ENCODE data around the gene STX11. TPM values are rescaled to one million over a fixed set of nuclear protein-coding genes. Genes with fewer than 3 reads are reported as not detected.

Gene STX11
- total and polyA plus RNA-seq, 10 of the 15 experiments (the other 5 are each of a cell fraction or from before 2014, with no cell fraction given), result 0.66 to 38.1 (median 19.8) TPM

- TF ChIP-seq ZNF622 (IDR thresholded peaks at IDR 0.05) (no peak), NFYA (IDR thresholded peaks at IDR 0.05; ENCODE audit: borderline replicate concordance, low read depth, low read length) (no peak), TBL1XR1 (IDR thresholded peaks at IDR 0.05; ENCODE audit: low read depth, low read length) (no peak), TCF12 (IDR thresholded peaks at IDR 0.05; ENCODE audit: low read depth, low read length) (no peak), MYC (IDR thresholded peaks at IDR 0.05; ENCODE audit: insufficient read depth, insufficient read length, insufficient replicate concordance, low read length, severe bottlenecking) (no peak), IKZF1 (conservative IDR thresholded peaks at IDR 0.05) (no peak), NFXL1 (IDR thresholded peaks at IDR 0.05; ENCODE audit: borderline replicate concordance) (no peak)
Observed at GRCh38 chr6:144148886-144149285, 1.4 kb upstream of the STX11 start (continued).

- peaks cover 14% of the 10 kb centered on the region for H3K4me1 ChIP-seq (ENCODE audit: control insufficient read depth, insufficient read depth, low read length)
- no peak for DNase-seq (ENCODE audit: low read depth, low spot score)
- H3K27me3 ChIP-seq (replicated peaks in 1 of 2; ENCODE audit: control insufficient read depth in 2 of 2, insufficient read depth in 2 of 2, low read length in 1 of 2), result no peaks in the 10 kb centered on the region
- TF ChIP-seq MLLT1 (IDR thresholded peaks at IDR 0.05) (peak; percentile 52; the same call in 1 of the 2 replicates), EZH2 (IDR thresholded peaks at IDR 0.05; ENCODE audit: borderline replicate concordance, control insufficient read depth, low read depth, low read length) (no peak), SPI1 (IDR thresholded peaks at IDR 0.05; ENCODE audit: borderline replicate concordance, insufficient read depth, low read depth, low read length) (peak; percentile 13; the same call in 1 of the 2 replicates), ZBTB33 (IDR thresholded peaks at IDR 0.05) (0 out of 2 replicates have a peak, but pooled peaks have one; percentile 31)
- no peaks in the 10 kb centered on the region for H3K9me3 ChIP-seq (replicated peaks; ENCODE audit: control insufficient read depth, insufficient read depth, low read length)
- intact Hi-C loops (cut with micrococcal nuclease; ENCODE audit: unreplicated experiment), result no loop called here
- no peak for FAIRE-seq
- ChIA-PET SMC1A (ENCODE audit: uncharacterized antibody, unreplicated experiment) (interaction anchor here (1.6 to 3.8 kb wide), 3 partner anchors 9 to 69 kb away, joined by 3 to 21 read pairs (median 20); no protein-coding TSS in a partner anchor), POLR2A (interaction anchor here (3.0 kb wide), 1 partner anchor 26 kb away, joined by 10 read pairs; no protein-coding TSS in a partner anchor), CTCF (no interaction called here), RAD21 (ENCODE audit: unreplicated experiment) (no interaction called here)
- peaks cover 38% of the 10 kb centered on the region for H3K79me2 ChIP-seq (ENCODE audit: control insufficient read depth, insufficient read depth, low read length)
- no peak for ATAC-seq
- peak overlapping the region; percentile 65 for H3K4me2 ChIP-seq (ENCODE audit: control insufficient read depth, insufficient read depth)
- BruUV-seq (replicated peaks), result no TSS peak
- under 1% methylated on average over 14 of the region's 14 CpGs for WGBS (ENCODE audit: insufficient coverage, insufficient replicate concordance, low lambda C conversion rate, missing lambda C conversion rate)
- H4K20me1 ChIP-seq (ENCODE audit: control insufficient read depth, insufficient read depth), result no peaks in the 10 kb centered on the region
- peak overlapping the region; percentile 90 for H2AFZ ChIP-seq (ENCODE audit: control insufficient read depth, low read depth, low read length)
- peak overlapping the region; percentile 74; the same call in 1 of the 2 replicates for H3K4me3 ChIP-seq
- peak overlapping the region; percentile 94 for H3K9ac ChIP-seq (ENCODE audit: control insufficient read depth, insufficient read depth, low read length)
- no peaks in the 10 kb centered on the region for H3K36me3 ChIP-seq (ENCODE audit: control insufficient read depth in 2 of 2, insufficient read depth in 2 of 2, low read length in 1 of 2)
- H3K27ac ChIP-seq (ENCODE audit: control insufficient read depth, insufficient read depth), result peak overlapping the region; percentile 98; the same call in 1 of the 2 replicates
- in situ Hi-C loops (cut with MboI), result no loop called here
Observed at GRCh38 chr6:144149558-144149893, 791 bp upstream of the STX11 start.

Data from GM12878 (cell line).